Cerebellar cortex (tissue), 1 donor: ENCODE data around the gene ANKRD11.
A peak's percentile ranks its signal among the peaks of the same experiment; 100 is the strongest.
"Not testable (repeated sequence)": the region's sequence is repeated elsewhere in the genome, so short reads cannot be mapped to it uniquely, and the experiment has no call there.

Experiments used
- DNase-seq: peaks from one replicate; pipeline ENCODE4 v3.0.0-alpha.2; 2015; ENCODE audit warnings: low spot score

ANKRD11 gene

DNA sequence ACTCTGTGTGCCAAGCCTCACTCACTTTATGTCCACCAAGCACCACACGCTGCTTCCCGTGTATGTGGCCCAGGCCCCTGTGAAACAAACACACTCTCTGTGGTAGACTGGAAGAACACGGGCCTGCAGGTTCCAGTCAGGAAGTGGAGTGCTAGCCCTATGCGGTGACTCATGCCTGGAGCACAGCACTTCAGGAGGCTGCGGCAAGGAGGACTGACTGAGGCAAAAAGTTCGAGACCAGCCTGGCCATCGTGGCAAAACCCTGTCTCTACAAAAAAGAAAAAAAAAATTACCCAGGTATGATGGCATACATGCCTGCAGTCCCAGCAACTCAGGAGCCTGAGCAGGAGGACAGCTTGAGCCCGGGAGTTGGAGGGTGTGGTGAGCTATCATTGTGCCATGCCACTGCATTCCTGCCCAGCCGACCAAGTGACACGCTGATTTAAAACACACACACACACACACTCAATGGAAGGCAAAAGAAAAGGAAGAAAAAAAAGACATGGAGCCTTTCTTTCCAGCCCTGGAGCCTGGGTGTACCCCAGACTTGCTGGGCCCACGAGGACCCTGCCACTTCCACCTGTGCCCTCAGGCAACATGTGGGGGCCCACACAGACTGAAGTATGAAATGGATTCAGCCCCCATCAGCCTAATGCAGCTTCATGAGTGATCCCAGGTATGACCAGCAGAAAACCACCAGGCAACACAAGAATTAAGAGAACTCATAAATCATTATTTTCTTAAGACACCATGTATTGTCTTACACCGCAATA is 126.6 kb downstream of the ANKRD11 start:
- DNase-seq, result no peak

DNA sequence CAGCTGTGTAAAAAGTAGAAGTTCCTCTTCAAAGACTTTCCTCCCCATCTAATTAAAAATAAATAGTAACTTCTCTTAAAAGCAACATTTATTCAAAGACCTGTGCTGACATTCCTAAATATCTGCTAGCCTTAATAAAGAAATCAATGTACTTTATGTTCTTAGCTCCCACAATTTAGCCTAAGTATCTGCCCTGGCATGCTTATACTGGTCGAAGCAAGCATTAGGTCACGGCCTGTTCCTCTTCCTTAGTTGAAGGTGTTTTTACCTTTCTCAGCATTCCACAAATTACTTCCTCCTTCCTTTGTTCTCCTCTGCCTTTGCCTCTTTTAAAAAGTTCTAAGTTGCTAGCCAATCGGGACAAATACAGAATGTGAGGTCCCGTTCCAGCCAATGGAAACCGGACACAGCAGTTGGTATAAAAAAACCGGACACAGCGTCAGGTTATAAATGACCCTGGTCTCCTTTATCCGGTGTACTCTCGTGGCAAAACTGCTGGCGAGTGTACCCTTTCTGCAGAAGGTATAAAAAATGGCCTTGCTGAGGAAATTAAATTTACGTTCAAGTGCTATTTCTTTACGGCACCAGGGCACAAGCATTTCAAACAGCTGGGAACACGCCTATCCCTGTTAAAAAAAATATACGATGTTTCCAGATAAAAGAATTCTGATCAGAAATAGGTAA is 127.7 kb downstream of the ANKRD11 start:
- DNase-seq, result not testable (repeated sequence)

DNA sequence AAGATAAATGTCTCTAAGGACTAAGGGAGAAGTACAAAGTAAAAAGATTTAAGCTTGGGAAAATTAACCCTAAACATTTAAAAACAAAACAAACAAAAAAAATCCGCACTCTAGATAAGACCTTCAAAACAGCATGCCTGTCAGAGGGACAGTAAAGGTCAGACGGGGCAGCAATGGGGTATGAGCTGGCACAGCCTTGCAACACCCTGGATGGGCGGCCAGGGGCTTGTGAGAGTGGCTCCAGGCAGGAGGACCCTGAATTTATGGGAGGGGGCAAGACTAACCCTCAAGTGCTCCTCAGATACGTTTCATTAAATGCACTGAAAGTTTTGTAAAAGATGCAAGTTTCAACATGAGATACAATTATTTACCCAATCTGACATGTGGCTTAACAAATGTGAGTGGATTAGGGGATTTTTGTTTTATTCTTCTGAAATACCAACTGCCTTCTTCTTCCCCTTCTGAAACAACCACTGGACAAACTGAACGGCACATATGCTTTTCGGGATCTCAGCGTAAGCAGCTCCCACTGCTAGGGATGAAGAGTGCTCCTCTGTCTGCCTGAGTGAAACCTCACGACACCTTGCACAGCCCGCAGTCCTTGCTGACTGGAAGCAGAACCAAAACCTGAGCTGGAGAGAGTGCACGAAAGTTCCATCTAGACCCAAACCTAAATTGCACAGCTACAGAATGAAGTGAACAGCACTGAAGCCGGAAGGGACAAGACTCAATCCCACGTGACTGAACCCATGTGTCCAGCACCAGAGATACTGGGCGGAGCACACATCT is 128.4 kb downstream of the ANKRD11 start:
- DNase-seq, result no peak

DNA sequence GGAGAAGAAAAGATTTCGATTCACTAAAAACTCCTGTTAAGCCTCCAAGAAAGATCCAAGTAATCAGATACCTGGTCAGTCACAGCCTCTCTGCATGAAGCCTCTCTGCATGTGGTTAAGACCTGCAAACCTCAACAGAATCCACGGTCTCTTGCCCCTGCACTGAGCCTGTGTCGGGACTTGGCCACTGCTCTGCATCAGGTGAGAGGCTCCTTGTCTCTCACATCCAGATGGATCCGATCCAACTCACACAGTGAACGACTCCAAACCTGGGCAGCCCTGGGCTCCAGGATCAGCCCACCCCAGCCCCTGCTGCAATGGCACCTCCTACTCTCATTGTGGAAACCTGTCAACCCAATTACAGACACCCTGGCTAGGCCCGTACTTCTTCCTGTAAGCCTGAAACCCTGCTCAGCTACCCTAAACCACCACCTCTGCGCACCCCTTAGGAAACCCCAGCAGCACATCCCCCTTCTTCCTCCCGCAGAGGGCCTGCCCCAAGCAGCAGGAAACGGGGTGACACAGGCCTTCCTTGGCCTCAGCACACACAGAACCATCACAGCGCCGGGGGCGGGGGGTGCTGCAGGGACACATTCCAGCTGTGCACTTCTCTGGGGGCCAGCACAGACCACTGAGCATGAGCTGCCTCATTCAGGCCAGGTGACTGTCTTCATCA is 129.5 kb downstream of the ANKRD11 start:
- no peak for DNase-seq

DNA sequence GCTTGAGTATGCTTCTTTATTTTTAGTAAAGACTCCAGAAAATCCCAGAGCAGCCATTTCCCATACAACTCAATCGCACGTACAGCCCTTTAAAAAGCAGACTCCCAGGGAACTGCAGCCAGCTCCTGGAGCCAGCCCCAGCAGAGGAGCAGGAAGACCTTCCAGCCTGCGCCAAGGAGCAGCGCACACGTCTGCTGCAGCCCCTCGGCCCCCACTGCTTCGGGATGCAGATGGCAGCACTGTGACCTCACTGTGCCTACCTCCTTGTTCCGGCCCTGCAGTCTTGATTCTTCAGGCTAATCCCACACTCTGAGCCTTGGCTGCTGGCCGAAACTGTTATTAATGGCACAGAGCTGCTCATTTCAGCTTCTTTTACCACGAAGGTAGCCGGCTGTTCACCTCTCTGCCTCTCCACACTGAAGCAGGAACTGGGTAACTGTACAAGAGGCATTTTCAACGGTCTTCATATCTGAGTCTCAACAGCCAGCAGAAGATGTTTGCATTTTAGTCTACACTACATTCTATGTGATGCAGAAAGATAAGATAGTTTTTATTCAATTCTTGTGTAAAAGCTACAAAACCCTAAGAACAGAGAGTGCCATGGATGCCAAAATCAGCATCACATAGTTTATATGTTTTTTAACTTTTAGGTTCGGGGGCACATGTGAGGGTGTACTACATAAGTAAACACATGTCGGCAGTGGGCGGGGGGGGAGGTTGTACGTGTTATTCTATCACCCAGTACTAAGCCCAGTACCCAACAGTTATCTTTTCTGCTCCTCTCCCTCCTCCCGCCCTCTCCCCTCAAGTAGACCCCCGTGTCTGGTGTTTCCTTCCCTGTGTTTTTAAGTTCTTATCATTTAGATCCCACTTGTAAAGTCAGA is 130.9 kb downstream of the ANKRD11 start:
- DNase-seq, result peak; percentile 91

DNA sequence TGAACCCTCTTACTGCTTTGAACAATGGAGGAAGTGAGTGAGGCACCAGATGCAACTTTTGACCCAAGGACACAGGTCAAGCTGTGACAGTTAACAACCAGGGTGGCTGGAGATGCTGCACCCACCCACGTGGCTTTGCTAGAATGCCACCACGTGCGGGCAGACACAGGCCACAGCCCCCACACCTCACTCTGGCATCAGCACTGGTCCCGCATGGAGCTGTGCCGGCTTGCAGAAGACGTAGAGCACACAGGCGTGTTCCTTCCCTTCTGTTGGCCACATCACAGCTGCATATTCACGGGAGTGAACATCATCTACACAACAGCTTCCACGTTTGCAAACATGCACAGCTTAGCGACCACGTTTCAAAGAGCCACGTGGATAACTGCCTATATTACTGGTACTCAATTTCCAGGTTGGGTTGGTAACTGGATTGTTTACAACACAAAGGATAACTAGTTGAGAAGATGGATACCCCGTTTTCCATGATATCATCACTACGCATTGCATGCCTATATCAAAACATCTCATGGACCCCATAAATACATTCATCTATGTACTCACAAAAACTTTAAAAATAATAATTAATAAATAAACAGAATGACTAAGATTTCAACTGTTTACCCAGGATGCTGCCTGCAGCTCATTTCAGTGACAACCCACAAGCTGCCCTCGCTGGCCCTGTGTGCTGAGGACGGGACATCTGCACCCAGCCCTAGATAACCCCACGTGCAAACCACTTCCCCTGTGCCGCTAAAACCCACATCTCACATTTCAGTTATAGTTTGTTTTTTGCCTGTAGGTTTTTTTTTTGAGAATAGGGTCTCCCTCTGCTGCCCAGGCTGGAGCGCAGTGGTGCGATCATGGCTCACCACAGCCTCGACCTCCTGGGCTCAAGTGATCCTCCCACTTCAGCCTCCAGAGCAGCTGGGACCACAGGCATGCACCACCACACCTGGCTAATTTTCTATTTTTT is 132.0 kb downstream of the ANKRD11 start:
- no peak for DNase-seq

DNA sequence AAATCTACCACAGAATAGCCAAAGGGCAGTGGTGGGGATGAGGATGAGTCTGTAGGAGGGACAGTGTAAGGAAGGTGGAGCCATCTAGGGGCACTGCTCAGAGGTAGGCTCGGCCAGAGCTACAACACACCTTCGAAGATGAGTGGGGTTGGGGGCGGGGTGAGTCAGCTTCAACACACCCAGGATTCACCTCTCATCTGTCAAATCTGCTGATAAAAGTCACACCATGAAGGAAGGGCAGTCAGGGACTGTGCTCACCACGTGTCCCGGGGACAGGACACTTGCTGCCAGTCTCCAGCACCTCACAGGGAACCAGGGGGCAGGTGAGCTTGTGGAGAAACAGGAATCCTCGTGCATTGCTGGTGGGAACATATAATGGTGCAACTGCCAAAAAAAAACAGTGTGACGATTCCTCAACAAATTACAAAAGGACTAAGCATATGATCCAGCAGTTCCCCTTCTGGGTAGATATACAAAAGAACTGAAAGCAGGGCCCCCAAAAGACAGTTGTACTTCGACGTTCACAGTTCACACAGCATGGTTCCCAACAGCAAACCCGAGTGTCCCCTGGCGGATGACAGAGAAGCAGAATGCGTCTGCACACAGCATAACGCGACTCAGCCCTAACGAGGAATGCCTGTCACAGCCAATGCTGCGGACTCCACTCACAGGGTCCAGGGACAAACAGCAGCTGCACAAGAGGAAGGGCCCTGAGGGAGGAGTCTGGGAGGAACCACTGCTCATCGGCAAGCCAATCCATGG is 133.1 kb downstream of the ANKRD11 start:
- no peak for DNase-seq

DNA sequence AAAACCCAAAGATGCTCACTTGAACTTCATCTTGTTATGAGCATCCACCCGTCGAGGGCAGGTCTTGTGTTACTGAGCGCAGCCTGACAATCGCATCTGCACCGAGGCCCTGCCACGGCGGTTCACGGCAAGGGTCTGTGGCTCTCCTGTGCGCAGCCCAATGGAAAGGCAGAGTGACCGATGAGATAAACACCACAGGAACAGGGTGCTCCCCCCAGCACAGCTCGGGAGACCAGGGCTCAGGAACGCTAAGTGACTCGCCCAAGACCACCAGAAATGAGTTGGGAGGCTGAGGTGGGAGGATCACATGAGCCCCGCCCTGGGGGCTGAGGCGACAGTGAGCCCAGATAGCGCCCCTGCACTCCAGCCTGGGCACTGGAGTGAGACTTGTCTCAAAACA is 134.7 kb downstream of the ANKRD11 start:
- no peak for DNase-seq

DNA sequence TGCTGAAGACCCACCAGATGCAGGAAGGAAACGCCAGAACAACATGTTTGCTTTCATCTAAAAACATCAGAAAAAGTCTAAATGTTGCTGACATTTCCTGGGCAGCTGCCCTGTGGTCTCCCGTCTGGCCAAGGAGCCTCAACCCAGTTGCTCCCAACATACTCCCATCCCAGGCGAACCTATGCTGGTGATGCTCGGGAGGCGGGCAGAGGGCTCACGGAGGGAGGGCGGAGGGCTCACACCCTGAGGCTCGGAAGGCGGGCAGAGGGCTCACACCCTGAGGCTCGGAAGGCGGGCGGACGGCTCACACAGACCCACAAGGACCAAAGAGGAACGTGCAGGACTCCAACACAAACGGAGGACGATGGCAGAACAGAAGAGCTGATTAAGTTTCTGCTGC is 135.4 kb downstream of the ANKRD11 start:
- no peak for DNase-seq

DNA sequence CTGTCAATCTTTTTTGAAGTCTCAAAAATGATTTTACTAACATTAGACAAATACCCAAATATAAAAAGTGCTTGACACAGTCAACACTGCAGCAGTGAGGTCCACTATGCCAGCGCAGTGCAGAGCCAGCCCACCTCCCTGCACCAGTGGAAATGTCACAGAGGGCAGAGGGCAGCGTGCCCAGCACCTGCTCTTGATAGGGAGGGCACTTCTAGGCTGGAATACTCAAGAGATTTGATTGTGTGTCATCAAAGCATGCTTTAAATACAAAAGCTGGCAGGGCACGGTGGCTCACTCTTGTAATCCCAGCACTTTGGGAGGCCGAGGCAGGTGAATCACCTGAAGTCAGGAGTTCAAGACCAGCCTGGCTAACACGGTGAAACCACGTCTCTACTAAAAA is 136.0 kb downstream of the ANKRD11 start:
- no peak for DNase-seq

DNA sequence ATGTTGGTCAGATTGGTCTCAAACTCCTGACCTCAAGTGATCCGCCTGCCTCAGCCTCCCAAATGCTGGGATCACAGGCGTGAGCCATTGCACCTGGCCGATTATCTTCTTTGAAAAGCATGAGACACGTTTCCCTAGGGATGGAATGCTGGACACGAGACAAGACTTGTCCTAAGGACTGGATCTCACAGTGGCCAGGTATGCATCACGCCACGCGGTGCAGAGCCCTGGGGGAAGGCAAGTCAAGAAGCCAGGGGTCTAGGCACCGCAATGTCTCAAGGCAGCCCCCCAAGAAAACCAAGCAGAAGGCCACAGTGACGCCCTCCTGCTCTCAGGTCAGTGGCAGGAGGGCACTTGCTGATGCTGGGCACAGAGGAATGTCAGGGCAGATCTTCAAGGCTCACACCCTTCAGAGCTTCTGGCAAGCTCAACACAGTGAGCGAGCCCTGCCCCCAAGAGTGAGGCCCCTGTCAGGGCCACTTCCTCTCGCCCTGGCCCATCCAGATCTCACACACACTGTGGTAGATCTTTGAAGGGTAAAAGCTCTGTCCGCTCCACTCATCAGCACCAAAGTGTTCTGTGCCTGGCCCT is 138.2 kb downstream of the ANKRD11 start:
- no peak for DNase-seq

DNA sequence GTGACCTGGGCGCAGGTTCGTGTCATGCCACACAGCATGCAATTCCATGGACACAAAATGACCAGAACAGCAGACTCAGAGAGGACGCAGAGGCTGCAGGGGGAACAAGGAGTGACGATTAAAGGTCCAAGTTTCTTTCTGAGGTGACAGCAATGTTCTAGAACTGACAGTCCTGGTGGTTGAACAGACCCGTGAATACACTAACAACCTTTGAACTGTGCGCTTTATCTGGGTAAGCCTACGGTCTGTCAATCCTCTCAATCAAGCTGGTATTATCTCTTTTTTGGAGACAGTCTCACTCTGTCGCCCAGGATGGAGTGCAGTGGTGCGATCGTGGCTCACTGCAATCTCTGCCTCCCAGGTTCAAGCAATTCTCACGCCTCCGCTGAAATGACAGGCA is 138.7 kb downstream of the ANKRD11 start:
- no peak for DNase-seq

DNA sequence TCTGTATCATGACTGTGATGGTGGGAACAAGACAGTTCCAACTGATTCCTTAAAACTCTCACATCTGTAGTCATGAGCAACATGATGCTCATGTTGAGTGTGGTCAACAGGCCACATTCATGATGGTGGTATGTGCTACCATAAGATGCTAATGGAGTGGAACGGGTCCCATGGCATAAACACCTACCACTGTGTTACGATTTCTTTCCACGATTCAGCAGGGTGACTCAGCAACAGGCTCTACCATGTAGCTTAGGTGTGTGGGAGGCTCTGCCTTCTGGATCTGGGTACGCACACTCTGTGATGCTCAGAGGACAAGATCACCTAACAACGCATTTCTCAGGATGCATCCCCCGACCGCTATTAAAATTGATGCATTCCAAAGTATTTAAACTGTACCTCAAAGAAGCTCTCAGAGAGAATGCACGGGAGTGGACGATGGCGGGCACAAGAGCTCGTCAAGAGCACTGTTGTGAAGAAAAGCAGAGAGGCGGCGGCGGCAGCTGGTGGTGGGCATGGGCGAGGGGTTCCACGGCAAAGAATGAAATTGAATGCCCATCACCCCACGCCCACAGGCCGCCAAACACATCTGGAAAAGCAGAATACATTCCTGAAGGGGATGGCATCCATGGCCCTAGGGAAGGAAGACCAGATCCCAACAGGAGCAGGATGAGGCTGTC is 139.5 kb downstream of the ANKRD11 start:
- DNase-seq, result no peak

DNA sequence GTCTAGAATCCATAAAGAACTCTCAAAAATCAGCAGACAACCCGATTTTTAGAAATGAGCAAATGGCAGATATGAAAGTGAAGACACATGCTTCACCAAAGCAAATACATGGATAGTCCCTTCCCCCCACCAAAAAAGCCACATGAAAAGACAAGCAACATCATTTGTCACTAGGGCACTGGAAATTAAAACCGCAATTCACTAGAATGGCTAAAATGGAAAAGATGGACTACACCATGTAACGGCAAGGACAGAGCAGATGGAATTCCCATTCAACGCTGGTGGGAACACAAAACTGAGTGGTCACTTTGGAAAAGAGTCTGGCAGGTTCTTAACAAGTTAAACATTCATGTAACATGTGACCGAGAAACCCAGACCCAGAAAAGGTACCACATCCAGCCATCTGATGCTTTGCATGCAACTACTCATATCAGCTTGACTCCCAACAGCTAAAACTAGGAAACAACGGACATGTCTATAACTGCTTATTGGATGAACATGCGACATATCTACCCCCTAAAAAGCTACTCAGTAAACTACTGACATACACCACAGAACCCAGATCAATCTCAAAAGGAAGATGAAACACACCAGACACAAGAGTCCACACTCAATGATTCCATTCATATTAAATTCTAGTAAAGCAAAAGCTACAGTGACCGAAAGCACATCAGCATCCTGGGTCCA is 140.3 kb downstream of the ANKRD11 start:
- DNase-seq, result no peak

DNA sequence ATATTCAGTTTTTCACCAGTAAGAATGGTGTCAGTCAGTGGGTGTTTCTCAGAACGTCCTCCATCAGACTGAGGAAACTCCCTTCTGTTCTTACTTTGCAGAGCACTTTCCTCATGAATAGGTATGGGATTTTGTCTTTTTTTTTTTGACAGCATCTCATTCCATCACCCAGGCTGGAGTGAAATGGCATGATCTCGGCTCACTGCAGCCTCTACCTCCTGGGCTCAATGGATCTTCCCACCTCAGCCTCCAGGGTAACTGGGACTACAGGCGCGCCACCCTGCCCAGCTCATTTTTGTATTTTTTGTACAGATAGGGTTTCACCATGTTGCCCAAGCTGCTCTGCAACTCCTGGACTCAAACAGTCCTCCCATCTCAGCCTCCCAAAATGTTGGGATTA is 142.6 kb downstream of the ANKRD11 start:
- no peak for DNase-seq

DNA sequence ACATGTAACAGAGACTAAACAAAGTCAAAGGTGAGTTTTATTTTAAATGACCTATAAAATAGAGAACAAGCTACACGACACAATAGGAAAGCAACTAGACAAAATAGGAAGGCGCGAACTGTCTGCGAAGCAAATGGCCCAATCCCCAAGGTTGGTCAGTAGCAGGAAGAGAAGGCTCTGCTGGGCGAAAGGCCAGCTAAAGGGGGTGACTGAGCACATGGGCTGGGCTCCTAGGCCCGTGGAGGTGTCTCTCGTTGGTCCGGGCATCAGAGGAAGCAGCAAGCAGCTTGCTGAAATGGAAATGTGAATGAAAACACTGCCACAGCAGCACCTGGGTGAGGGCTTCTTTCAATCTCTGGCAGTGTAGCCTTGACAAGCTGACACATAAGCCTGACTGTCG is 143.5 kb downstream of the ANKRD11 start:
- DNase-seq, result no peak

DNA sequence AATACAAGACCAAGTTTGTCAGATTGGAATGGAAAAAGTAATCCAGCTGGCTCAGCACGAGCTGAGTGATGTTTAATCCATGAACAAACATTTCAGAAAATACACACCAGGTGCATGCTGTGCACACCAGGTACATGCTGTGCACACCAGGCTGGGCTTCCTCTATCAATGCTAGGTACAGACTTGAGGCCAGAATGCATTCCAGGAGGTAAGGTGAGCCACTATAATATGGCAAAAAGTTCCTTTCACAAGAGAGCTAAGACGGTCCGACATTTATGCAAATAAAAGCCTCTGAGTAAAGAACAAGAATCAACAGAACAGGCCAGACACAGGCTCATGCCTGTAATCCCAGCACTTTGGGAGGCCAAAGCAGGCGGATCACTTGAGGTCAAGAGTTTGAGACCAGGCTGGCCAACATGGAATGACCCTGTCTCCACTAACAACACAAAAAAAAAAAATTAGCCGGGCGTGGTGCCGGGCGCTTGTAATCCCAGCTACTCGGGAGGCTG is 144.7 kb downstream of the ANKRD11 start:
- DNase-seq, result no peak
